ENCODE results near the gene STRBP. TPM values are rescaled to one million over a fixed set of nuclear protein-coding genes. Genes with fewer than 3 reads are reported as not detected.

Gene STRBP
- total RNA-seq, 4 donors from 2014 or later = 10.6 to 18.4 (median 14.5) TPM

DNA sequence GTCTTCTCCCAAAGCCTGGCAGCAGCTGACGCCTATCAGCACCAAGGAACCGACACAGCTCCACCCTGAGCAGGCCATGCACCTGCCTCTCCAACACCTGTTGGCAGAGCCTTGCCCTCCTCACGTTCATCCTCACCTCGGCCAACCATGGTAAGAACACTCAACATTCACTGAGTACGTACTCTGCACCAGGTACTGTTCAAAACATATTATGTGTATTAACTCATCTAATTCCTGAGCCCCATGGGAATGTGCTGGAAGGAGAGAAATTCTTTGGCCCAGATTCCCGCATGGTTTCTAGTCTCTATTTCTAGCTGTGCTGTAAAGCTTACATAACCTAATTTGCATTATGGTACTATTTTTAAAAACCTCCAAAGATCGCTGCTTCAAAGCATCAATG lies 148.8 kb downstream of the STRBP start:
- Histone ChIP-seq H3K36me3 (no peaks in the 10 kb centered on the region), H3K27me3 (no peaks in the 10 kb centered on the region), H3K9me3 (no peaks in the 10 kb centered on the region), H3K4me1 (no peaks in the 10 kb centered on the region), H3K4me3 (no peak overlapping the region), H3K27ac (no peak overlapping the region)
- 60% methylated on average over 7 of the region's 7 CpGs for WGBS
- no peak for DNase-seq (ENCODE audit: low spot score in 2 of 2)
- no peak for TF ChIP-seq POLR2AphosphoS5 (IDR thresholded peaks at IDR 0.05)
- TF ChIP-seq EP300 (IDR thresholded peaks at IDR 0.05) = no peak
- TF ChIP-seq, protein P1, sequence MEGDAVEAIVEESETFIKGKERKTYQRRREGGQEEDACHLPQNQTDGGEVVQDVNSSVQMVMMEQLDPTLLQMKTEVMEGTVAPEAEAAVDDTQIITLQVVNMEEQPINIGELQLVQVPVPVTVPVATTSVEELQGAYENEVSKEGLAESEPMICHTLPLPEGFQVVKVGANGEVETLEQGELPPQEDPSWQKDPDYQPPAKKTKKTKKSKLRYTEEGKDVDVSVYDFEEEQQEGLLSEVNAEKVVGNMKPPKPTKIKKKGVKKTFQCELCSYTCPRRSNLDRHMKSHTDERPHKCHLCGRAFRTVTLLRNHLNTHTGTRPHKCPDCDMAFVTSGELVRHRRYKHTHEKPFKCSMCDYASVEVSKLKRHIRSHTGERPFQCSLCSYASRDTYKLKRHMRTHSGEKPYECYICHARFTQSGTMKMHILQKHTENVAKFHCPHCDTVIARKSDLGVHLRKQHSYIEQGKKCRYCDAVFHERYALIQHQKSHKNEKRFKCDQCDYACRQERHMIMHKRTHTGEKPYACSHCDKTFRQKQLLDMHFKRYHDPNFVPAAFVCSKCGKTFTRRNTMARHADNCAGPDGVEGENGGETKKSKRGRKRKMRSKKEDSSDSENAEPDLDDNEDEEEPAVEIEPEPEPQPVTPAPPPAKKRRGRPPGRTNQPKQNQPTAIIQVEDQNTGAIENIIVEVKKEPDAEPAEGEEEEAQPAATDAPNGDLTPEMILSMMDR (IDR thresholded peaks at IDR 0.05) = no peak
- TF ChIP-seq POLR2A (IDR thresholded peaks at IDR 0.05) = no peak

DNA sequence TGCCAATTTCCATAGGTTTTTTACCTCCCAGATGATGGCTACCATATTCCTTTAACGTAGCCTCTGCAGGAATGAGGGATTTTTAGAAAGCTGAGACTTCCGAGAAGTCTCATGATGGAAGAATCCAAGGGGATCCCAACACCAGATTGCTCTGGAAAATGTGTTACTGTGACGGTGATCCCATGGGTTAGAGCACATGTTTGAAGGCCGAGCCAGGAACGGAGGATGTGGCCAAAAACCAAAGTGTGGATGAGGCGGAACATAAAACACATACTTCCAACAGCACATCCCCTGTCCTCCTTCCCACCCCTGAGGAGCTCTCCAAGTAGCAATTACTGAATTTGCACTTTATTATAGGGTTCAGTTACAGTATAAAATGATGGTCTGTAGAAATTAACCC lies 152.3 kb downstream of the STRBP start:
- no peaks in the 10 kb centered on the region for H3K36me3 ChIP-seq
- no peaks in the 10 kb centered on the region for H3K27me3 ChIP-seq
- WGBS = 58% methylated on average over 6 of the region's 6 CpGs
- no peaks in the 10 kb centered on the region for H3K9me3 ChIP-seq
- no peak overlapping the region for H3K27ac ChIP-seq
- H3K4me1 ChIP-seq = peaks cover 3% of the 10 kb centered on the region
- no peak overlapping the region for H3K4me3 ChIP-seq
- DNase-seq (ENCODE audit: low spot score in 2 of 2) = no peak
- TF ChIP-seq EP300 (IDR thresholded peaks at IDR 0.05) = no peak

DNA sequence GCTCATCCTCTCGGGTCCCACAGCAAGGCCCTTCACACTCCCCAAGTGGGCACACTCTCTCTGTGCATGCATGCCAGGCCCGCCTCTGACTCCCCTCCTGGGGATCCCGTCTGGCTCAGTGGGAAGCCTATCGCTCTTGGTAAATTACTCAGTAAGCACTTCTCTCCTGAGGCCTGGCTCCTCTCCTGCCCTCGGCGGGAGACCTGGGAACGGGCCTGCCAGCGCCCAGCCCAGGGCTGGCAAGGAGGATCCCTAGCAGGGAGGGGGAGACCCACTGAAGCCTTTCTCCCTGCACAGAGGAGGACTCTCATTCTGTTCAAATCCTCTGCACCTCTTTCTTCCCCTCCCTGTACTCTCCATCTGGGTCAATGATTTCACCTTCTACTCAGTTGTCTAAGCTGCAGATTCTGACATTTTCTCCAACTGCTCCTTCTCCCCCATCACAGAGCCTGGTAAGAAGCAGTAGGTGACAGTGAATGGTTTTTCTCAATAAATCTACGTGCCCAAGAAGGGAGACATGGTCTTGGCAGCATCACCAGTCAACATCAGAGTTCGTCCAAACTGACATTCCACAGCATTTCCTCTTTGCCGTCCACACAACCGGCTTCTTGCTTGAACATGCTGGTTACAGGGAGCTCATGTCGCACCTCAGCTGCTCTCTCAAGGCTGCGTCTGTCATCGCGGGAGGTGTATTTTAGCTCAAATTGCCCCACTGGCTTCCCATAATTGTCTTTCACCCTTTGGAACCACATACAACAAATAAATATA lies 153.1 kb downstream of the STRBP start:
- WGBS = 64% methylated on average over 16 of the region's 16 CpGs
- Histone ChIP-seq H3K36me3 (no peaks in the 10 kb centered on the region), H3K27me3 (no peaks in the 10 kb centered on the region), H3K27ac (no peak overlapping the region), H3K4me1 (peaks cover 3% of the 10 kb centered on the region), H3K4me3 (no peak overlapping the region), H3K9me3 (no peaks in the 10 kb centered on the region)
- no peak for DNase-seq (ENCODE audit: low spot score in 2 of 2)
- TF ChIP-seq POLR2AphosphoS5 (IDR thresholded peaks at IDR 0.05) = no peak
- TF ChIP-seq, protein P1 (IDR thresholded peaks at IDR 0.05) = no peak
- TF ChIP-seq EP300 (IDR thresholded peaks at IDR 0.05) = no peak
- TF ChIP-seq POLR2A (IDR thresholded peaks at IDR 0.05) = no peak

DNA sequence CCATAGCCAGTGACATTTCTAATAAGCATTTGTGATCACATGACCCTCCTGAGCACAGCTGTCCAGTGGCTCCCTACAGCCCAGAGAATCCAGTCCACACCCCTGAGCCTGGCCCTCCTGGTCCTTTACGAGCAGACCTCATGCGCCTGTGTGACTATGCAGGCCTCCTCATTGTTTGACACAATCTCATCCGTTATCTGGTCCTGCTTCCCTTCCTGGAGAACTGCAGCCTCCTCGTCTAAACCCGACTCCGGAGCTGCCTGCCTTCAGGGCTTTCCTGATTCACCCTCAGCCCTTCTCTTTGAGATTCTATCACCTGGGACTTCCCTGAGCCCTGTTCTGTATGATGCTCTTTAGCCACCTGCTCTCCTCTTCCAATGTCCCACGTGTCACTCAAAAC lies 155.2 kb downstream of the STRBP start:
- Histone ChIP-seq H3K27me3 (no peaks in the 10 kb centered on the region), H3K9me3 (no peaks in the 10 kb centered on the region), H3K4me1 (peaks cover 3% of the 10 kb centered on the region), H3K36me3 (peaks cover 19% of the 10 kb centered on the region), H3K27ac (no peak overlapping the region), H3K4me3 (no peak overlapping the region)
- 80% methylated on average over 7 of the region's 7 CpGs for WGBS
- DNase-seq (ENCODE audit: low spot score in 2 of 2) = no peak
- TF ChIP-seq EP300 (IDR thresholded peaks at IDR 0.05) = no peak
- TF ChIP-seq POLR2A (IDR thresholded peaks at IDR 0.05) = no peak
- TF ChIP-seq, protein P1 (IDR thresholded peaks at IDR 0.05) = no peak
- no peak for TF ChIP-seq POLR2AphosphoS5 (IDR thresholded peaks at IDR 0.05)

DNA sequence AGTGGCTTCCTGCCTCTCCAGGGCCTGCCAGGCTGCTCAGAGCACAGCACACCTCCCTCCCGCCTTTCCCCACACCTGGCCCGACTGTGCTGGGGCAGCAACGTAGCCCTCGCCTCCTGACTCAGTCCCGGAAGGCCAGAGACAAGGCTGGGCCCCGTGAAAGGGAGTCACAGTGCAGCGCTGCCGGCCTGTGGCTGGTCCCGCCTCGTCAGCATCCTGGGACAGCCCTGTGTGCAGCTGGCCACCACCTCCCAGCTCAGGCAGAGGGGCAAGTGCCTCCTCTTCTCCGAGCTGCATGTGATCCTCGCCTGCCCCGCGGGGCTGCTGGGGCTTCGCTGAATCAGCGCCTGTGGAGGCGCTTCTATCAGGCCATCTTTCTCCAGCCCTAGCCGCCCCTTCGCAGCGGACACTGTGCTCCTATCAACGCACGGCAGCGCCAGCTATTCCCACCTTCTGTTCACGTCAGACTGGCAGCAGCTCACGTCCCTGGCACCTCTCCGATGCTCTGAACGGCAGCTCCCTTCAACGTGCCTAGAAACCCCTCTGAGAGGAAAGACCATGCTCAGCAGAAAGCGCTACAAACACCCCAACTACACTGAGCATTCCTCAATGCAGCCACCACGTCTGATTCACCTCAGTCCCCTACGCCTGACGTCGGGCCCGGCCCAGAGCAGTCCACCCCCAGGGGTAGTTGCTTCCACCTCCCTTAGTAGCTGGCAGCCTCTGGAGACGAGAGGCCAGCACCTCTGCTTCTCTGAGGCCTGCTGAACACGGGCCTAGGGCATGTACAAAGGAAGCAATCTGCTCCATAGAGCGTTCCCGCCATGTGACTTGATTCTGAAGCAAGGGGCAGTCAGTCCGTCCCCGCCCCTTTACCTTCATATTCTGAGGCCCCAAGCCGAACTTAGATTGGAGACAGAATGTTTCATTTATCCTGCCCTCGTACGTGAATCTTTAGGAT lies 156.1 kb downstream of the STRBP start:
- DNase-seq (ENCODE audit: low spot score in 2 of 2) = peak in 1 of 2 donors; percentile 80
- Histone ChIP-seq H3K4me3 (no peak overlapping the region), H3K27ac (no peak overlapping the region), H3K9me3 (no peaks in the 10 kb centered on the region), H3K4me1 (peaks cover 3% of the 10 kb centered on the region), H3K27me3 (no peaks in the 10 kb centered on the region), H3K36me3 (peaks cover 28% of the 10 kb centered on the region)
- TF ChIP-seq POLR2A (IDR thresholded peaks at IDR 0.05) (no peak), POLR2AphosphoS5 (IDR thresholded peaks at IDR 0.05) (no peak), EP300 (IDR thresholded peaks at IDR 0.05) (no peak)
- TF ChIP-seq, protein P1 (IDR thresholded peaks at IDR 0.05) = no peak
- WGBS = 76% methylated on average over 34 of the region's 43 CpGs

Measured in suprapubic skin (tissue), 4 donors.